NT2/D1 (cell line): ENCODE results near the gene NTNG1.

Source experiments
- SUZ12 ChIP-seq: IDR thresholded peaks from 2 replicates; pipeline ENCODE4 v1.6.1; 2011; ENCODE audit not compliant: insufficient read length, insufficient read depth; ENCODE audit errors: extremely low read depth
- ZNF274 ChIP-seq: IDR thresholded peaks from 2 replicates; pipeline ENCODE4 v1.6.1; 2011; ENCODE audit warnings: mild to moderate bottlenecking, low read depth, low read length

- TF ChIP-seq ZNF274 = no peak
- no peak for TF ChIP-seq SUZ12
Observed at GRCh38 chr1:107432108-107432507, 291.3 kb downstream of the NTNG1 start.
